GM19397 (cell line): ENCODE measurements around the gene GALNT15.

ENCODE experiments used
- ATAC-seq: cut with Tn5 transposase; IDR thresholded peaks from one replicate; pipeline ENCODE4 v1.9.1; 2021; ENCODE audit warnings: mild to moderate bottlenecking, moderate library complexity; ENCODE audit not compliant: unreplicated experiment

GALNT15 gene

DNA sequence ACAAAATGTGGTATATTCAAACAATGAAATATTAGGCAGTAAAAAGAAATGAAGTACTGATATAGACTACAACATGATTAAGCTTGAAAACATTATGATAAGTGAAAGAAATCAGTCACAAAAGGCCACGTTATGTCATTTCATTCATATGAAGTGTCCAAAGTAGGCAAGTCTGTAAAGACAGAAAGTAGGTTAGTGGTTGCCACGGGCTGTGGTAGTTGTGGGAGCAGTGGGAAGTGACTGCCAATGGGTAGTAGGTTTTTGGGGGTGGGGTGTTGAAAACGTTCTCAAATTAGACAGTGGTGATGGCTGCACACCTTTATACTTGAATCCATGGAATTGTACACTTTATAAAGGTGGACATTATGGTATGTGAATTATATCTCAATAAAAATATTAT, 12.1 kb downstream of the GALNT15 start:
- ATAC-seq = no peak

DNA sequence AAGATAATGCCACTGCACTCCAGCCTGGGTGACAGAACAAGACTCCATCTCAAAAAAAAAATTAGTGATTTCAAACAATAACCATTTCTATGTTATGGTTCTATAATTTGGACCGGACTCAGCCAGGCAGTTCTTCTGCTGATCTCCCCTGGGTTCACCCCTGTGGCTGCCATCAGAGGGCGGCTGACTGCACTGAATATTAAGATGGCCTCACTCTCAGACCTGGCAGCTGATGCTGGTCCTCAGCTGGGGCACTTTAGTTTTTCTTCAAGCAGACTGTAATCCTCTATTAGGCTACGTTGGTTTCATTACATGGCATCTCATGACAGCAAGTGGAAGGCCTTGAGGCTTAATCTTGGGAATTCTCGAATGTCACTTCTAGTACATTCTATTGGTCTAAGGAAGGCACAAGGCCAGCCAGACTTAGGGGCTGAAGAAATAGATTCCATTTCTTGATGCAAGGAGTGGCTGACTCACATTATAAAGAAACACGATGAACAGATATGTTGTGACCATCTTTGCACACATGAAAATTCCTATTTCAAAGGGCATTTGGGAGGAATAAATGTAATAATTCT, 12.8 kb downstream of the GALNT15 start:
- no peak for ATAC-seq

DNA sequence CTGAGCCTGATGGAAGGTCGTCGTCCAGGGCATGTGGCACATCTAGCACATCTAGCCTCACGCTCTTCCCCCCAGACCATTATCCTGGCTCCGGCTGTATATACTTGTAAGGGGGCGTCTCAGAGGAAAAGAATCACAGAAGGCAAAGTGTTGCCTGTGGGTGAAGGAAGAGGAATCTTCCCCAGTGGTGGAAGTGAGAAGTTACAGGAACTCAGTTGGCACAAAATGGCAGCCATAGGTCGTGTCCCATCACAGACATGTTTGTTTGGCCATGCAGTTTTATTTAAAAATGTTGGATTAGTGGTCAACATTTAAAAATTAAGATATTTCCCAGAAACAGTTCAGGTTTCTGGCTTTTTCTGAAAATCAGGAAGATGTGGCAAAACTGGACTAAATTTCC, 13.6 kb downstream of the GALNT15 start:
- no peak for ATAC-seq

DNA sequence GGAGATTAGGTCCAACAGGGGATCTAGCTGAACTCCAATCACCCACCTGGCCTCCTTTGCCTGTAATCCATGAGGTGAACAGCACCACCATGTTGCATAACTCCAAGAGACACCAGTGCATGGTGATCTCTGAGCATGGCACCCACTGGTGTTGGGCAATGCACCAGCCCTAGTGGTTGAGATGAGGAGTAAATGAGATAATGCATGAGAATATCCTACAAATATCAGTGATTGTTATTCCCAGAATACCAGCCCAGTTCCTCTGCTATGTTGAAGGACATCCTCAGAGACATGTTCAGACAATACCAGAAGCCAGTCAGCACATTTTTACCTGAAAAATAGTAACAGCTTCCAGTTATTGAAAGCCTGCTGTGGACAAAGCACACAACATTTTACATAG, 14.7 kb downstream of the GALNT15 start:
- ATAC-seq = no peak

DNA sequence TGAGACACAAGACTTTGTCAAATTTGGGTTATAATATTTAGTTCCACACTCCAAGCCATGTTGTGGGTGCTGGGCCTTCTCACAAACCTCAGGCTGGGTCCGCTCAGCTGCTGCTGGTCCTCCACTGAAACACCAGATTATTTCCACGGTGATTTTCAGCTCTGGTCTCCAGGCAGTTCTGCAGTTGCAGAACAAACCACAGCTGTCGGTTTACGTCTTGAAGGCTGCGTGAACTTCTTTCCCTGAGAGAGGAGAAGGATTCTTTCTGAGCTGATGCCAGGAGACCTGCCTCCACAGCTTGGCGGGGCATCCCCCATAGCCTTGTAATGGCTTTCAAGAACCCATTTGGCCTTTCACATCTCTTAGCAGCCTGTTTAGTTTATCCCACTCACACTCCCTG, 16.2 kb downstream of the GALNT15 start:
- no peak for ATAC-seq

DNA sequence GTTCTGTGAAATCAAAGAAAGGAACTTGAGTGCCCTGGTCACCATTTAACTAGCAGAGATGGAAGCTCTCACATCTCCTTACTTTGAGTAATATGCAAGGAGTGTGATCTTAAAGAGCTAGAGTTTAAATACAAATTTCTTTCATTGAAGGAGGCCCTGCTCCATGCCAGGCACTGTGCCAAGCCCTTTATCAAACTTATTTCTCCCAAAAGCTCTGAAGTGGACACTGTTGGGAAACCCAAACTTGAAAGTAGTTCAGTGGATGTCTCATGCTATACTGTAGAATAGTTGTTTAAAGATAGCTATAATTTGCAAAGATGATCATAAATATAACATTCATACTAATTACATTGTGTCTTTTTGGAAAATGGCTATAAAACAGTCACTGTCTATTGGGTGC, 17.1 kb downstream of the GALNT15 start:
- no peak for ATAC-seq

DNA sequence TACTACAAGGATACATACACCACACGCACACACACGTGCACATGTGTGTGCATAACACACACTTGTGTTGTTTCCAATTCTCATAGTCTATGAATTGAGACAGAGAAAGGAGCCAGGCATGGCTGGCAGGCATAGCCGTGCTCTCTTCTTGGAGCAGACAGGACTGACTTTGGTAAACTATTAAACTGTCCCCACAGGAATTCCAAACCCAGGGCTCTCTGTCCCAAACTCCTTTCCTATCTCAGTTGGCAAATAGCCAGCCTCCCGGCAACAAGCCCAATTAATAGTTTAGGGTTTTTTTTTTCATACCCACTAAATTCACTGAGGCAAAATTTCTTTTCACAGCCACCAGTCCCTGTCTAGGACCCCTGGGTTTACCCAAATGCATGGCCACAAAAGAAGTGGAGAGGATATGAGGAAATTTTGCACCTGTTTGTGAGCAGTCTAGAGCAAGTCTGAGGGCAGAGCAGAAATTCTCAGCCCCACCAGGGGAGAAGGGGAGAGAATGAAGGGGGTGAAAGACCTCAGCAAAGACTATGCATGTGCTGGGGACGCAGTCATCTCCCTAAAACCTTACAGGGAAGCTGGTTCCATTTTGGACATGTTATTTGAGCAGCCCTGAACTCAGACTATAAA, 17.8 kb downstream of the GALNT15 start:
- no peak for ATAC-seq

DNA sequence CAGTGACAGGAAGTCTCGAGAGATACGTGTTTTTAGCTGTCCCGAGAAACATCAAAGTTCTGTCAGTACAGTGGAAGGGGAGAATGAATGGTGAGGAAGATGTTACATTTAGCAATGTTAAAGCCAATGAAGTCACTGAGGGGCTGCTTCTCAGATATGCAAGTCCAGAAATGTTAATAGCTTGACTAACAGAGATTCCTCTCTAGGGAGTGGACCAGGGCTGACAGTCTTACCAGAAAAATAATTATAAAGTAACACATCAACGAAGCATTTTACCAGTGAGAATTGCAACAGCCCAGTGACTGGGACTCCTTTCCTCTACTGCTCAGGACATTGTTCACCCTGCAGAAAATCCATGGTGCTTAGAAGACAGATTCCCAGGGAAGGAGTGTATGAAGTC, 23.9 kb downstream of the GALNT15 start:
- ATAC-seq = no peak

DNA sequence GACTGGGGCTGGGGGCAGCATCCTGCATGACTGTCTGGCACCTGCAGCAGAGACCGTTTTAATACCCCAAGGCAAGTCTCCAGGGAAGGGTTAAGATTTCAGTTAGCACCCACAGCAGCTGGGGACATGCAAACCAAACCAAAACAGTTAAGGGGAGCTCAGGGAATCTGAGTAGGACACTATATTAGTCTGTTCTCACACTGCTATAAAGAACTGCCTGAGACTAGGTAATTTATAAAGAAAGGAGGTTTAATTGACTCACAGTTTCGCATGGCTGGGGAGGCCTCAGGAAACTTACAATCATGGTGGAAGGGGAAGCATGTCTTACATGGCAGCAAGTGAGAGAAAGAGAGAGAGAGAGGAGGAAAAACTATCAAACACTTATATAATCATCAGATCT, 25.3 kb downstream of the GALNT15 start:
- ATAC-seq = no peak

DNA sequence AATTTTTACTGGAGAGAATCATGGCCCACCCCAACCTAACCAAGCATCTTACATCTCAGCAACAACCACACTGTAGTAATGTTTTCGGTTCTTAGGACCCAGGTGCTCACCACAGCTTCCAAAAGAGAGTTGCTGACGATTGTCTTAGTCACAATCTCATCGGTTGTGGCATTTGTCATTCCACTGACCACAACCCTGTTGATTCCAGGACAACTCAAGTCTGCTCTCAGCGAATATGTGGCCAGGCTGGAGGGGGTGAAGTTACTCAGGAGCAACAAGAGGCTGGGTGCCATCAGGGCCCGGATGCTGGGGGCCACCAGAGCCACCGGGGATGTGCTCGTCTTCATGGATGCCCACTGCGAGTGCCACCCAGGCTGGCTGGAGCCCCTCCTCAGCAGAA, 25.9 kb downstream of the GALNT15 start:
- no peak for ATAC-seq

DNA sequence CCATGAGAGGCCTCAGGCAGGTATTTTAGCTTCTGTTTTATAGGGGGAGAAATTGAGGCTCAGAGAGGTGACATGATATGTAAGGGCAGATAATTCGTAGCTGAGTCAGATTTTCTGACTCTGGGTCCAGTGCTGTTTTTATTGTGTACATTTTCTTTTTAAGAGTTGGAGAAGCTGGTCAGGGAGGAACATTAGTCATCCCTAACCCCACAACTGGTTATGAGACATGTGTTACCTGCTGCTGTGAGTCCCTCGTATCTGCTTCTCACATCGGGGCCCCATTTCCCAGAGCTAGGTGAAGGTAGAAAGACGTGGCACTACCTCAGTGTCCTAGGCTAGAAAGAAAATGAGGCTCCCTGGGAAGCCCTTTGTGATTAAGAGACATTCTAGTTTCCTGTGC, 28.6 kb downstream of the GALNT15 start:
- no peak for ATAC-seq

DNA sequence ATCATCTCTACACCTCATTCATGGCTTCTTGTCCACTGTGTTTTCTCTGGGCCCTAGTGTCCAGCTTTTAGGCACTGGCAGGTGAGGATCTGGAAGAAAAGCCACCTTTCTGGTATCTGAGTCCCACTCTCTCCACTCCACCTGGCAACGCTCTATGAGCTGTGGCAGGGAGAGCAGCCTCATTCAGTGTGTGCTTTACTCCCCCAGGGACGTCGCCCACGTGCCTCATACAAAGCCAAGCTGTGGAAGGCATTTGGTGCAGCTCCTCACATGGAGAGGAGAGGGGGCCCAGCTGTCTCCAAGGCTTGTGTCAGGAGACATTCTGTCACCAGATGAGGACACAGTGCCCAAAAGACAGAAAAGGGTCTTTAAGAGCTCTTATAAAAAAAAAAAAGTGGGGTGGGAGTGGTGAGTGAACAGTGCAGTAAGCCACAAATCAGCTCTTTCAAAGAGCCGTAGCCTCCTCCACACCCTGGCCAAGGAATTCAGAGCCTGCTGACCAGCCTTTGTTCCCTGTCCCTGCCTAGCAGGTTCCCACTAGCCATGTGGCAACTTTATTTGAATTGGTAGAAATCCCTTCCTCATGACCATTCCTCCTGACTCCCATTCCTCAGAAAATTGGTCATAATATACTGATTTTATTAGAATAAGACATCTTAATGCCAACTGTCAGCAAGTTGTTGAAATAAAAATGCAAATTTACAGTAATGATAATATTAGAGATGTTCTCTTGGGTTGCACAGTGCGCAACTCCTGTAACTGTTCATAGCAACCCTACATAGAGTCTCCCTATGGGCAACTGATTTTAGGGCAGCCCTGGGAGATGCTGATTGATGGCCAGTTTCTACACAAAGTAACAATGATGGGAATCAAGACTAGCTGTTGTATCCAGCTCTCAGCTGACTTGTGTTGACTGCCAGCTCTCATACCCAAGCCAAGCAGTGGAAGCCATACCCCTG, 29.5 kb downstream of the GALNT15 start:
- ATAC-seq = no peak

DNA sequence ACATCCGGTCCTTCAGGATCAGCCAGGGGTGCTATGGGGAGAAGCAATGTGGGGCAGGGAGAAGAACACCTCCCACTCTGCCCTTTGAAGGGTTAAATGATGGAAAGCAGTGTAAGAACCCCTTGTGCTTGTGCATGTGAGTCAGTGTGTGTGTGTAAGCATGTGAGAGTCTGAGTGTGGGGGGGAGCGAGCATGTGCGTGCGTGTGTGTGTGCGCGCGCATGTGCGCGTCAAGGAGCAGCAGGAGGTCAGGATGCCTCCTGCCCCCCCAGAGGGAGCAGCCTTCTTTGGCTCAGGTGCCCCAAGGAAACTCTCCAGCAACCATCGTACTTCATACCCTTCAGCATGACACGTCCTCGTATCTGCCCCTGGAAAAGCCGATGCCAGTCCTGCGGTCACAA, 30.3 kb downstream of the GALNT15 start:
- no peak for ATAC-seq

DNA sequence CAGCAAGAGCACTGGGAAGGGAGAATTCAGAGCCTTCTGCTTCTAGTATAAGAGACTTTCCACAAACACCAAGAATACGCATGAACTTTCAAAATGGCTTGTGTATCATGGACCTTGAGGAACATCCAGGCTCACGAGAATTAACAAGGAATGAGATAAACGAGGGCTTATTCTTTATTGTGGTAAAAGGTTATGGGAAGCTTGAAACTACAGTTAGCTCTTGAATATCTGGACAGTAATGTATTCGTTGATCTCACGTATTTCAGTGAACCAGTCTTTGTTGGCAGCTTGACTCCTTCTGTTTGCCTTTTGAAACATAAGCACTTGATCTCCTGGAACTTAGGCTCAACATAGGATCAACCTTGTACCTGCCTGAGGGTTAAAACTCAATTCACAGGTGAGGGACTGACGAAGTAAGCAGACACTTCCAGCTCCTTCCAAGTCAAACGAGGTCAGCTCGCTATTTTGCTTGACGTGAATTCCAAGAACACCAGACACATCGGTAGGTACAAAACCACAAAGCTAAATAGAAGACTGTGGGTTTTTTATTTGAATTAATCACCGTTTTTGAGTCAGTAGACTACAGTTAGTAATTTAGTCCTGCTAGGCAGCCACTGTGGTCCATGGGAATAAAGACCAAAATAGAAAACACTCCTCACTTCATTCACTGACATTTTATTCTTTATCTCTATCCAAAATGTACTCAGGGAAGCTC, 30.8 kb downstream of the GALNT15 start:
- no peak for ATAC-seq

DNA sequence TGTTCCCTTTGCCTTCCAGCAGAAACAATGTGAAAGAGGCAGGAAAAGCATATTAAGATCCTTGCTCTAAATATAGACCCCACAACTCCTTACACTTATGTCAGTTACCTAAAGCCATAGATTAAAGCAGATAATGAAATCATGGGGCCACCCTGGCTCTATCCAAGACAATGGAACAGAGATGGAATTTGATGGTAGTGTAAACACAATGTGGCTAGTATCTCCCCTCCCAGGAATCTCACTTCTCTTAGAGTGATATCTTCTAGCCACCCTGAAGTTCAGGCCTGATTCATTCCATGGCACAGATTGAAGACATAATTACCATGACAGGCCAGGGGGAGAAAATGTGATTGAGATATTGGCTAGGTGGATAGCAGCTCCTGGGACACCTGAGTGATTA, 32.6 kb downstream of the GALNT15 start:
- no peak for ATAC-seq

DNA sequence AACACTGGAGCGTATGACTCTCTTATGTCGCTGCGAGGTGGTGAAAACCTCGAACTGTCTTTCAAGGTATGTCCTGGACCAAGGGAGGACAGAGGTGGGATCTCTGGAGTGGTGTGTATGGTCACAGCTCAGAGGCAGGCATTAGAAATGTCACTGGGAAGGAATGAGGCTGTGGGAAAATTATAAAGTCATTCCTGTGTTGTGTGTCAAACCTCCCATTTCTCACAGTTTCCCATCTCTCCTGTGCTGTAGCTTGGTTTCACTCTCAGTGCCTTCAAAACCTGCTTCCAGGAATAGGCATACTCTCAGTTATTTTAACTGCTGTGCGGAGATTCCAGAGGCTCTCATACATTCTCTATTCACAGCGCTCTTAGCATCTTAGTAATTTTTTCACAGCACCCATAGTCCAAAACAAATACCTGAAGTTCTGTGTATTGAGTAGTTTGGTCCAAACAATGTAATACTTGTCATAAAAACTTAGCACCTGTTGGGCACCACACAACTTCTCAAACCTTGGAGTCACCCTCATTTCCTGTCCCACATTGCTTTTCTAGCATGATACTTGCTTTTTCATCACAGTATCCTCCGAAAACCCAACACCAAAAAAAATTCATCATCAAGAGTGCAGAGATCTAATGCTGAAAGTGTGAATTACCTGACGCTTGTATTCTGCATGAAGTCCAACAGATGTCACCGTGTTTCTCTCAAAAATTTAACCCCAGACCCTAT, 36.9 kb downstream of the GALNT15 start:
- ATAC-seq = no peak

DNA sequence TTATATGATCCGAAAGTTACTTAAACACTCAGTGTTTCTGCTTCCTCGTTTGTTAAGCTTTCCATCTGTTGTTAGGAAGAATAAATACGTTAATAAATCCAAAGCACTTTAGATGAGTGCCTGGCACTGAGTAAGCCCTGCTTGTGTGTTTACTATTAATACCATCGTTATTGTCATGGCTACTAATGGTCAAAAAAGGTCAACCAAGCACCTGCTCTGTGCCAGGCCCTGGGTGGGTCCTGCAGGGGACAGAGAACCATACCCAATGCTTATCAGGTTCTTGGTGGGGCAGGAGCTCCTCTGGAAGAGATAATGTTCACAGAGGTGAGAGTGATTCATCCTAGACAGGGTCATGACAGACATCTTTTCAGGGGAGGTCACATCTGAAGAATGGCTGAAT, 39.9 kb downstream of the GALNT15 start:
- no peak for ATAC-seq

DNA sequence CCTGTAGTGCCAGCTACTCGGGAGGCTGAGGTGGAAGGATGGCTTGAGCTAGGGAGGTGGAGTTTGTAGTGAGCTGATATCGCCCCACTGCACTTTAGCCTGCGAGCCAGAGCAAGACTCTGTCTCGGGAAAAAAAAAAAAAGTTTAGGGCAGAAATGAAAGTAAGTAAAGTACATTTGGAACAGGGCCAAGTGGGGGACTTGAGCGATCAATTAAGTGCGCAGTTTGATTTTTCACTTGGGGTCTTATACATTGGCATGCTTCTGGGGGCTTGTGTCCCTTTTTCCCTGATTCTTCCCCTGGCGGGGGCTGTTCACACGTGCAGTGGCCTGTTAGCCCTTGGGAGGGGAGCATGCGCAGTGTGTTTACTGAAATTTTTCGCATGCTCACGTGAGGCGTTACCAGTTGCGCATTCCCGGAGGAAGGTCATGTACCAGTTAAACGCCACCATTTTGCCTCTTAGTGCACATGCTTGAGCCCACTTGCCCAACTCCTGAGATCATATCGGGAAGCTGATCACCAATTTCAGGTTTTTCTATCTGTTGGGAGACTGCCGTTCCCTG, 42.0 kb downstream of the GALNT15 start:
- no peak for ATAC-seq

DNA sequence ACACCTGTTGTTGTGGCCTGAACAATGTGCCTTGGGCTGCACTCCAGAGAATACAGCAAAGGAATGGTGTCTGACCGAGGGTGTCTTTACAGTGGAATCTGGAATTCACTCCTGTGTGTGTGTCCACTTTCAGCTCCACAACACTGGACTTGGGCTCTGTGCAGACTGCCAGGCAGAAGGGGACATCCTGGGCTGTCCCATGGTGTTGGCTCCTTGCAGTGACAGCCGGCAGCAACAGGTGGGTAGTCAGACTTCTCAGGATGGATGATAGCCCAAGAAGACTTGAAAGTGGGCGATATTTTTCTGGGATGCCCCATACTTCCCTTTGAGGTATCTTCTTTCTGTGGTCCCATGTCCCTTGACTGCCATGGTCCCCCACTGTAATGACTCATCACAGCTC, 45.3 kb downstream of the GALNT15 start:
- no peak for ATAC-seq

DNA sequence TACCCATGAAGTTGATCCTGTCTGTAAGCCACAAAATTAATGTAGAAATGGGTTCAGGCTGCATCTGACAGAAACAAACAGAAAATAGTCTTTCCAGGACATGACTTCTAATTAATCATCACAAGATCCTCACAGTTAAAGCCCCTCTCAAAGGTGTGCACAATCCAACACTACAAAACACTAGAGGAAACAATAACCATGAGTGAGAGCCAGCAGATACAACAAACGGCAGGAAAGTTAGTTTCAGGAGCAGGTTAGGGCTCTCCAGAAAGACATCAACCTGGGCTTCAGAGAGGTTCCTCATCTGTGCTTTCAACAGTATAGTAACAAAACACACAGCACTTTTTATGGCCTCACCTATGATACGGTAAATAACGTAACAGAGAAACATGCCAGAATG, 47.5 kb downstream of the GALNT15 start:
- no peak for ATAC-seq
